ENCODE measurements around the gene ILF3.
A peak's percentile ranks its signal among the peaks of the same experiment; 100 is the strongest.

ILF3 gene

DNA sequence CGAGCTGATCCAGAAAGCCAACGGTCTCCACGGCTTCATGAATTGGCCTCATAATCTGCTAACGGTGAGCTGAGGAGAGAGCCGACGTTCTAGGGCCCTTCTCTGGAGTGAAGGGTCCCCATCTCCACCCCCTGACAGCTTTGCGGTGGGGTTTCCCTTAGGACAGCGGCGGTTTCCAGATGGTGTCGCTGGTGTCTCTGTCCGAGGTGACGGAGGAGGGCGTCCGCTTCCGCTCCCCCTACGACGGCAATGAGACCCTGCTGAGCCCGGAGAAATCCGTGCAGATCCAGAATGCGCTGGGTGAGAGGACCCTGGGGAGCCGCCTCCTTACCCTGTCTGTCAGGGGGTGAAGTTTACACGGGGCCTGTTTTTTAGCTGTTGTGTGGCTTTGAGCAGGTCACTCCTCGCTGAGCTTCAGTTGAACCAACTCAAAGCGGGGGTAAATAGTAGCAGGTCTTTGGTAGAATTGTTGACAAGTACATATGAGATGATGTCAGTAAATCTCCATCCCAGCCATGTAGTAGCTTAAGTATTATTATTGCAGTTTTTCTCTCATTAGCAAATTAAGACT lies 47.9 kb downstream of the ILF3 start:
- DNase-seq, result no peak

DNA sequence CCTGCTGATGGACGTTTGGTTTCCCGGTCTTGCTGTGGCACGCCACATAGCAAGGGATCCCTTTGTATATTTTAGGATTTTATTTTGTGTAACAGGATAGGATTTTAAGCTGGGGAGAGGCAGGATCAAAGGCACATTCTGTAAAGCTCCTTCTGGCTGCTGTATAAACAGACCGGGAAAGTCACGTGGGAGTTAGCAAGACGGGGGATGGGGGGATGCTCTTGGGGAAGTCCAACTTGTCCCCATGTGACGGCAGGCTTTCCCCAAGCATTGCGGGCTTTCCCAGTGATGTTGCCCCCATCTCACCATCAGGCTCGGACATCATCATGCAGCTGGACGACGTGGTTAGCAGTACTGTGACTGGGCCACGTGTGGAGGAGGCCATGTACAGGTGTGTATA lies 52.8 kb downstream of the ILF3 start:
- no peak for DNase-seq

DNA sequence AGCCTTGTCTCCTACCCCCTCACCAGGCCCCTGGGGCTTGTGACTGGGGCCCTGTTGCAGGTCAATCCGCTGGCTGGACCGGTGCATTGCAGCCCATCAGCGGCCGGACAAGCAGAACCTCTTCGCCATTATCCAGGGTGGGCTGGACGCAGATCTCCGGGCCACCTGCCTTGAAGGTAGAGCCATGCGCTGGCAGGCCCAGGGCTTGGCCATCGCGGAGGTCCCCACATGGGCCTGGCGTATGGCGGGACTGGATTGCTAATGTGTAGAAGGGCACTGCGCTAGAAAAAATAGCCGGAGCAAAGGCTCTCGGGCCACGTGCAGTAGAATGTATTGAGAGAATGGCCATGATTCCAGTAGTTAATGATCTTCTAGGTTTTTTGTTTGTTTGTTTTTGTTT lies 53.3 kb downstream of the ILF3 start:
- DNase-seq, result no peak

DNA sequence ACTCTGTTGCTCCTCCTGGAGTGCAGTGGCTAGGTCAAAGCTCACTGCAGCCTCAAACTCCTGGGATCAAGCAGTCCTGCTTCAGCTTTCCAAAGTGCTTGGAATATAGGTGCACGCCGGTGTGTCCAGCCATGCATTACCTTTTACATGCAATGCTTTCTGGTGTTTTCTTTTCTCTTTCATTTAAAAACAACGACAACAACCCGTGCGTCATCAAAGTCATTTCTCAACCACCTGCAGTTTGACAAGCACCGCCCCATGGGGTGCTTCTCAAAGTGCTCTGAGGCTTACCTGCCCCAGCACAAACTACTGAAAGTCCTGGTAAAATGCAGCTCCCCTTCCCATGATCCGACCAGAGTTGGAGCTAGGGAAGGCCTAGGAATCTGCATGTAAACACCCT lies 54.1 kb downstream of the ILF3 start:
- DNase-seq, result no peak

DNA sequence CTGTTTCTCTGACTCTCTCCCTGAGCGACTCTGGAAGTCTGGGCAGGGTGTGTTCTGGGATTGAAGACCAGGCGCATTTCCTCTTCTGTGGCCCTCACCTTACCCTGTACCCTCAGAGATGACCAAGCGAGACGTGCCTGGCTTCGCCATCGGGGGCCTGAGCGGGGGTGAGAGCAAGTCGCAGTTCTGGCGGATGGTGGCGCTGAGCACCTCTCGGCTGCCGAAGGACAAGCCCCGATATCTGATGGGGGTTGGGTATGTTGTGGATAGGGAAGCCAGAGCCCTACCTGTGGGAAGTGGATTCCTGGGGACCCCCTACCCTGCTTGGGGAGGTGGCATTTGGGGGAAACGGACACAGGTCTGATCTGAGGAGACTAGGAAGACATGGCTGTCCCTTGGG lies 57.9 kb downstream of the ILF3 start:
- DNase-seq, result no peak

DNA sequence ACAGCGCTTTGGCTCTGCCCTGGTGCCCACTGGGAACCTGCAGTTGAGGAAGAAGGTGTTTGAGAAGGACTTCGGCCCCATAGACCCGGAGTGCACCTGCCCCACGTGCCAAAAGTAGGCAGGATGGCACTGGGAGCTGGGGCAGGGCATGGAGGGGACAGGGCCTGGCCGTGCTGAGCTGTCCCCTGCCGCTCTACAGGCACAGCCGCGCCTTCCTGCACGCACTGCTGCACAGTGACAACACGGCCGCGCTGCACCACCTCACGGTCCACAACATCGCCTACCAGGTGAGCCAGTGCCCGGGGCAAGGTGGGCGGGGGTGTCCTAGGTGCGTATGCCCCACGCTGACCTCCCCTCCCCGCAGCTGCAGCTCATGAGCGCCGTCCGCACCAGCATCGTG lies 58.6 kb downstream of the ILF3 start:
- no peak for DNase-seq

DNA sequence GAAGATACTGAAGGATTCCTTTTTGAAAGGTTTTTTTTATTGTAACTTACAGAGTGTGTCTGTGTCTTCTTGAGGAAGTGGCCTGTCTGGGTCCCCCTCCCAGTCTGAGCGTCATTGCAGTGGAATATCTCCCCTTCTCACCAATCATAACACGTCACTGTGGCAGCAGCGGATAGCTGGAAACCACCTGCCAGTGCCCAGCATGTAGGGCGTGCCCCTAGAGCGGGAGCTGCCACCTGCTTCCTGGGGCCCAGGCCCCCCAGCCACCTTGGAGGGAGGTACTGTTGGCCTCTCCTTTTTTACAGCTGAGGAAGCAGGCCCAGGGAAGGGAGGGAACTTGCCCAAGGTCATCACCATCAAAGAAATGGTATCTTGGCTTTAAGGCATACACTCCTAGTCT lies 59.2 kb downstream of the ILF3 start:
- DNase-seq, result no peak

DNA sequence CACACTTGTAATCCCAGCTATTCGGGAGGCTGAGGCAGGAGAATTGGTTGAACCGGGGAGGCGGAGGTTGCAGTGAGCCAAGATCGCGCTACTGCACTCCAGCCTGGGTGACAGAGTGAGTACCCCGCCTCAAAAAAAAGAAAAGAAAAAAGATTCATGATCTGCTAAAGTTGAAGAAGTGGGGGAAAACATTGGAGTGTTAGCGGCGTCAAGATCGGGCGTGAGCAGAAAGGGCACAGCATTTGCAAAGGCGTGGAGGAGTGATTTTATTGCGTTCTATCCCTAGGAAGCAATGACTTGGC lies 62.9 kb downstream of the ILF3 start:
- DNase-seq, result no peak

DNA sequence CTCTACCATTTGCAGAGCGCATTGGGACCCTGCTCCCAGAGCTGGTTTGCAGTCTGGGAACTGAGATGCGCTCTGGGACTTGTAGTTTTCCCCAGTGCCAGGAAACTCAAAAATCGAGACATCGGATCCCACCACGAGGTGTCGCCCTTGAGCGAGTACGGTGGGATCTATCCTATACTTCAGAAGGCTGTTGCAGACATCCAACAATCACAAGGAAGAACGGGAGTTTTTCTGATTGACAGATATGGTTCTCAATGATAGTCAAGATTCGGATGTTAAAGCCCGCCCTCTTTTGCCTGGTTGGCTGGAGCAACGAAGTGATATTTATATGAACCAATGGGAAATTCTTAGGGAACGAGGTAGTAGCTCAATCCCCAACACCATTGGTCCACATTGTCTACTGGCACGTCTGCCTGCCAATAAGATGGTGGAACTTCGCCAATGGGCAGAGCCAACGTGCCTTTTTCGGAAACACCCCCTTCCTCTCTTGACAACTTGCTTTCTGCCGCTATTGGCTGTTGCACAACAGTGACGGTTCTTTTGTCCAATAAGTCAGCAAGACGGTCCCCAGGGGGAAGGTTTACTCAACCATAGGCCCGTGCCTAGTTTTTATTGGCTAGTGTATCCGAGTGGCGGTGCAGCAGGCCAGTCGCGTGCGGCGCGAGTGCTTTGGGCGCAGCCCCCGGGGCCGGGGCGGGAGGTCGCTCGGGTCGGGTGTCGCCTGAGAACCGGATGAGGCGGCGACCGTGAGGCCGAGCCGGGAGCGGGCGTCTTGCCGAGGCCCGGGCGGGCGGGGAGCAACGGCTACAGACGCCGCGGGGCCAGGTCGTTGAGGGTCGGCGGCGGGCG lies 63.4 kb downstream of the ILF3 start, which contains the start of gene DNM2:
DNM2 (plus strand) TSS at position 724 of the 849 bp plus-strand sequence. CDS start 164 bp downstream, outside the sequence.
- peak; percentile 100 for DNase-seq

DNA sequence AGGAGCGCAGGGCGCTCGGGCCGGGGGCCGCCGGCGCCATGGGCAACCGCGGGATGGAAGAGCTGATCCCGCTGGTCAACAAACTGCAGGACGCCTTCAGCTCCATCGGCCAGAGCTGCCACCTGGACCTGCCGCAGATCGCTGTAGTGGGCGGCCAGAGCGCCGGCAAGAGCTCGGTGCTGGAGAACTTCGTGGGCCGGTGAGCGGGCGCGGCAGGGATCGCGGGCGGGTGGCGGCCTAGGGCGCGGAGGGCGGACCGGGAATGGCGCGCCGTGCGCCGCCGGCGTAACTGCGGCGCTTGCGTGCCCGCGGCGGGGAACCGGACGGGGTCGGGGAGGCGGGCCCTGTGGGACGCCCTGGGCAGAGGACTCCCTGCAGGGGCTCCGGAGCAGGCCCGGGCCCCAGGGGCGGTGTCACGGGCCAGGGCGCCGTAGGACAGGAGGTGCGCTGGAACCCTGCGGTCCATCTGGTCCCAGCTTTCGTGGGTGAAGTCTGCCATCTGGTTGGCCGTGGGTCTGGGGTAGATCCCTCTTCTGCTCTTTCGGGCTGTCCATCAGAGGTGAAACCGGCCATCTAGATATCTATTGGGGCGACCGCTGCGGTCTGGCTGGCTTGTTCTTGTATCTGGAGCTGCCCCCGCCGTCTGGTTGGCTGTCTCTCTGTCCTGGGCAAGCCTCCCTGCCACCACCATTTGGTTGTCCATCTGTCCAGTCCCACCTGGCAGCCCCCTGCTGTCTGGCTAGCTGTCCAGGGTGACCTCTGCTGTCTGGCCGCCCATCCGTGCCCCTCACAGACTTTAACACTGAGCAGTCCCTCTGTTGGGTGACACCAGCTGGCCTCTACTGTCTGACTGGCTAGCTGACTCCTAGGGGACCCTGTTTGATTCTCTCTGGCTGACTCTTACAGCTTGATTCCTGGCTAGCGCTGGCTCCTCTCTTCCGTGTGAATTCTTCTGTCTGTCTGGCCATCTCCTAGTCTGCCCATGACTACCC lies 64.4 kb downstream of the ILF3 start:
- no peak for DNase-seq

DNA sequence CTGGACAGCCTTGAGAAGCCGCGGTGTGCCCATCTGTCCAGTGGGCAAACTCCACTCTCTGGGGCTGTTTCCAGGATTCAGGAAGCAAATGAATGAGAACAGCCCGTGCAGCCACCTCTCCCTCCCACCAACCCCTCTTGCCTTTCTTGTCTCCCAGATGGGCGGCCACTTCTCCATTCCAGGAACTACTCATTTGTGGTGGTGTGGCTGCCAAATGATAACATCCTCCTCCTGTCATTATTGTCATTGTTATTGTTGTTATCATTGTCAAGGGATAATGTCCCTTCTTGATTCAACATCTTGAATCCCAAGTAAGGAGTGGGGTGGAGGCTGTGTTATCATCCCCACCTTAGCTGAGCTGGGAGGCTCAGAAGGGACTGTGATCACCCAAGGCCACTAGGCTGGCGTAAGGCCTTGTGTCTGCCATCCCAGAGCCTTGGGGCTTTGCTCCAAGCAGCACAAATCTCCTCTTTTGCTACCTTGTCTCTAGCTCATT lies 65.4 kb downstream of the ILF3 start:
- no peak for DNase-seq

DNA sequence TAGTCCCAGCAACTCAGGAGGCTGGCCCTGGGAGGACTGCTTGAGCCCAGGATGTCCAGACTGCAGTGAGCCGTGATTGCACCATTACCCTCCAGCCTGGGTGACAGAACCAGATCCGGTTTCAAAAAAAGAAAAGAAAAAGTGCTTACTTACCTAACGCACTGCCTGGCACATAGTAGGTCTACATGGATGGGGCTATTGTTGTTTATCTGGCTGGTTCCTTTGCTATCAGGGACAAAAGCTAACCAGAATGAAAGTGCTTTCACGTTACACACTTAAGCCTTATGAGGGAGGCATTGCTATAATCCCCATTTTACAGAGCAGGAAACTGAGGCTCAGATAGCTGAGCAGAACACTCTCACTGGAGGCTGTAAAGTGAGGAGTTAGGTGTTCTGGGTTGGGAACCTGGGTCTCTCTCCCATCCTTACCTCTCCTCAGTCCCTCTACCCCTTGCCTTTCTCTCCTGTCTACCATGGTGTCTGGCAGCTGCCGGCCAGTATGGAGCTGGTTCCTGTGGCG lies 66.5 kb downstream of the ILF3 start:
- no peak for DNase-seq

DNA sequence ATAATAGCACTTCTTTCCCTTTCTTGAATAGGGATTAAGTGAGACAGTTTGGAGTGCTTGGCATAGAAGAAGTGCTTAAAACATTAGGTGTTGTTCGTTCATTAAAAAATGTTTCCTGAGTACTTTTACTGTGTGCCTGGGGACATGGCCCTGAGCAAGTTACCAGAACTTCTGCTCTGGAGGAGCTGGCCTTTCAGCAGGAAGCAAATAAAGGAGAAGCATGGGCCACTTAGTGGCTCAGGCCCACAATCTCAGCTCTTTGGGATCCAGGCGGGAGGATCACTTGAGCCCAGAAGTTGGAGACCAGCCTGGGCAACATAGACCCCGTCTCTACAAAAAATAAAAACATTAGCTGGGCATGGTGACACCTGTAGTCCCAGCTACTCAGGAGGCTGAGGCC lies 69.4 kb downstream of the ILF3 start:
- DNase-seq, result no peak

DNA sequence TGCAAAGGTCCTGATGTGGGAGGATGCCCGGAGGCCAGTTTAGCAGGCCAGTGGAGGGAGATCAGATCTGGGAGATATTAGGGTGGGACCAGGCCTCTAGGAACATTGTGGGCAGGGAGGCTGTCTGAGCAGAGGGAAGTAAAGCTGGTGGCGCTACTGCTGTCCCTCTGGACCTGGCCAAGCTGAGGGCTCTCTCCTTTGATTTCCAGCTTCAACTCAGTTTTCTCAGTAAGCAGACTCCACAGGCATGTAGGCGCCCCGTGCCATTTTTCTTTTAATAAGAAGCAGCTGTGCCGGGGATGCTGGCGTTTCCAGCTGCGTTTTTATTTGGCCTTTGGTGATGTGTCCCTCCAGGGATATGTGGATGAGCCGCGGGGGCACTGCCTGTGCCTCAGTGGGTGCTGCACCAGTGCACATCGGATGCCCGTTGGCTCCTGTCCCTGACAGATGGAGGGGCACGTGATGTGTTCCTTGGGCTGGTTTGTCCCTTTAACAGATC lies 70.5 kb downstream of the ILF3 start:
- no peak for DNase-seq

DNA sequence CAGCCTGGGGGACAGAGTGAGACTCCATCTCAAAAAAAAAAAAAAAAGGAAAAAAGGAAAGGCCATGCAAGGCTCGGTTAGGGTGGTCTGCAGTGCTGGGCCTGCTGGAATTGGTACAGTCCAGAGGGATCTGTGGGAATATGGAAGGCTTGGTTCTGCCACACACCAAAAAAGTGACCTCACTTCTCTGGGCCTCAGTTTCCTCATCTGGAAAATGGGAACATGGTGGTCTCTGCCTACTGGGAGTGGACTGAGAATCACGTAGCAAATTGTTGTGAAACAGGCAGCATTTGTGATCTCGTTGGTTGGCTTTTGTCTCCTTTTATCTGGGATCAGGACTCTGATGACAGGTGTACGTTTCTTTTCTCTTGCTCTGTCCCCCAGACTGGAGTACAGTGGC lies 71.3 kb downstream of the ILF3 start:
- DNase-seq, result no peak

DNA sequence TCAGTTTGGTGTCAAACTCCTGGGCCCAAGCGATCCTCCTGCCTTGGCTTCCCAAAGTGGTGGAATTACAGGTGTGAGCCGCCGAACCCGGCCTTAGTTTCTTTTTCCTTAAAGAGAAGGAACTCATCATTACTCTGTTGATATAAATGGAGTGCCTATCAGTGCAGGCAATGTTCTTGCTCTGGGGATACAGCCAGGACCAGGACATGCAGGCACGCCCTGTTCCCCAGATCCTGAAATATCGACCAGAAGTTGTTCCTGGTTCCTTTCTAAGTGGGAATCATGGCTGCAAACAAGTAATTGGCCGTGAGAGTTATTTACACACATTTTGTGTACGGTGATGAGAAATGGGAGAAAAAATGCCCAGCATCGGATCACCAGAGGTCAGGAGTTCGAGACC lies 72.1 kb downstream of the ILF3 start:
- no peak for DNase-seq

DNA sequence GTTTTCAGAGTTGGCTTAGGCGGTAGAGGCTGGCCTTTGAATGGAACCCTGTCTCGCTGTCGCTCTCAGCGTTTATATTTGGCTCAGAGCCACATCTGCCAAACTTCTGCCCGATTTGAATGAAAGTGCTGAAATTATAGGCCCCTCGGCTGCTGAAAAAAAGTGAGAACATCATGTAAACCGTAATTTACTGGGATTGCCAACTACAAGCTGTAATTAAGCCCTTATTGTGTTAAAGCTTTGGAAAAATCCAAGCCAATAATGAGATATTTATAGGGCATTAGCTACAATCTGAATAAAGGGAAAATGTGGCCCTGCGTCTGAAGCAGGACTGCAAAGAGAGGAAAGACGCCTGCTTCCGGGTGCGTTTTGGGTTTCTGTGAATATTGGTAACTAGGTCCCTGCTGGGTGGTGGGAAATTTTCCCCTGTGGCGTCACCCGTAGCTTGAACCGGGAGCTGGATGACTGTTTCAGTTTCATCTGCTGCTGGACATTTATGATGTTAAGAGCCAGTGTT lies 73.6 kb downstream of the ILF3 start:
- DNase-seq, result peak; percentile 43

DNA sequence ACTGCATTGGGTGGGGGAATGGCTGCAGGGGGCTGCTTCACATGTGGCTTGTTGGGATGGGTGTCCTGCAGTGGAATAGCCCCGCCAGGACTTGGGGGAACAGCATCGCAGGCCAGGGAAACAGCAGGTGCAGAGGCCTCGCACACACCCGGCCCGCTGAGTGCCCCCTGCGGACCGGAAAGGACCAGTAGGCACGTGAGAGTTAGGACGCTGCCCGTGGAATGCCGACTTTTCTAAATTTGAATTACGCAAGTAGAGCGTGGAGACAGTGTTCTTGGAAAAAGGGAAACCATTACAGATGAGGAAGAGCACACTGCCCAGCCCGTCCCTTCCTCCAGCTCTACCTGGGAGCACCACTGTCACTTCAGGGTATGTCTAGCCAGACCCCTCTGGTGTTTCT lies 75.3 kb downstream of the ILF3 start:
- no peak for DNase-seq

DNA sequence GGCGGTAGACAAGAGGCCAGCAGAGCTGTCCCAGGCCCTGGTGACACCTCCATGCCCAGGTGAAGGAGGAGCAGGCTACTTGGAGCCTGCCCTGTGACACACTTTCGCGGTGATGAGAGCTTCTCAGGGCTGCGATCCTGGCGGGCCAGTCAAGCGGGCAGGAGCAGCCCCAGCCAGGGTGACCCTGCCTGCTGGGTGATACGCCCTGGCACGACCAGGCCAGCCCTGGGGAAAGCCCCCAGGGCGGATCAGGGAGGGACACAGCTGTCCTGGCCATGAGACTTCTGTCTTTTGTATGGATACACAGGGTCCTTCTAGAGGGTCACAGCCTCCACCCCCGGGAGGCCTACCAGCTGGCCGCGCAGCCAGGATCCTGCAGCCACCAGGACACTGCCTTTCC lies 76.8 kb downstream of the ILF3 start:
- DNase-seq, result no peak

DNA sequence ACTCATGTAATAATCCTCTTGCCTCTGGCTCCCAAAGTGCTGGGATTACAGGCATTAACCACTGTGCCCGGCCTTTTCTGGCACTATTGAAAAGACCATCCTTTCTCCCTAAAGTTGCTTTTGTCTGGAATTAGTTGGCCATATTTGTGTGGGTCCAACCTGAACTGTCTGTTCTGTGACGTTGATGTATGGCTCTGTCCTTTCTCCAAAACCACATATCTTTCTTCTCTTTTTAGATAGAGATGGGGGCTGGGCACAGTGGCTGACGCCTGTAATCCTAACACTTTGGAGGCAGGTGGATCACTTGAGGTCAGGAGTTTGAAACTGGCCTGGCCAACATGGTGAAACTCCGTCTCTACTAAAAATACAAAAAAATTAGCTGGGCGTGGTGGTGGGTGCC lies 81.6 kb downstream of the ILF3 start:
- DNase-seq, result no peak

DNA sequence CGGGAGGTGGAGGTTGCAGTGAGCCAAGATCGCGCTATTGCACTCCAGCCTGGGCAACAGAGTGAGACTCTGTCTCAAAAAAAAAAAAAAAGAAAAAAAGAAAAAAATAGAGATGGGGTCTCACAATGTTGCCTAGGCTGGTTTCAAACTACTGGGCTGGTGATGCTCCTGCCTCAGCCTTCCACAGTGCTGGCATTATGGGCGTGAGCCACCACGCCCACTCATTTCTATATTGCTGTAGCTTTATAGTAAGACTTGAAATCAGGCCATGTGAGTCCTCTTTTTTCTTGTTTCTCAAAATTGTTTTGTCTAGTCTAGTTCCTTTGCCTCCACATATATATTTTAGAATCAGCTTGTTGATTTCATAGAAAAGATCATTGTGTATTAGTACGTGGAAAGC lies 82.0 kb downstream of the ILF3 start:
- DNase-seq, result no peak

DNA sequence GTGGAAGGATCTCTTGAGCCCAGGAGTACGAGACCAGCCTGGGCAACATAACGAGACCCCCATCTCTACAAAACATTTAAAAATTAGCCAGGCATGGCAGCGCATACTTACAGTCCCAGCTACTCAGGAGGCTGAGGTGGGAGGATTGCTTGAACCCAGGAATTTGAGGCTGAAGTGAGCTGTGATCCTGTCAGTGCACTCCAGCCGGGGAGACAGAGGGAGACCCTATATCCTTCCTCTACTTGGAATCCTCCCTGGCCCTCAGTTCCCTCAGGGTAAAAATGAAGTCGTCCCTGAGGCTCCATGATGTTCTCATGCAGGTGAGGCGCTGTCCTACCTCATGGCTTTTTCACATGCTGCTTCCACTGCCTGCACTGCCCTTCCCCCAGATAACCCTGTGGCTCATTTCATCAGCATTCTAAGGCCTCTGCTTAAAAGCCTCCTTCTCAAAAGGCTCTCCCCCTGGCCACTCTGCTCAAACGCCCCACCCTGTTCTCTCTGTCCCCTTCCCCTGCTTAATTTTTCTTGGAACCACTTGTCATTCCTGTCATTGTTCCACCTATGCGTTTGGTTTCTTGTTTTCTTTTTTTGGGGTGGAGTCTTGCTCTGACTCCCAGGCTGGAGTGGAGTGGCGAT lies 82.9 kb downstream of the ILF3 start:
- no peak for DNase-seq

Measured in NCI-H1417 treated with DMSO at 0.1 percent for 48 hours (cell line).